Muscle of leg (tissue), 11 donors: Measurements from ENCODE around the gene LMNA. TPM values are rescaled to one million over a fixed set of nuclear protein-coding genes. Genes with fewer than 3 reads are reported as not detected.
A peak's percentile ranks its signal among the peaks of the same experiment; 100 is the strongest.

Source experiments
- DNase-seq: peaks from one replicate; pipeline ENCODE4 v3.0.0; 2013
- H3K27ac ChIP-seq: one replicate; pipeline ENCODE4 v1.5.1; 2013; ENCODE audit warnings: mild to moderate bottlenecking, low read length, control low read depth
- H3K27me3 ChIP-seq: one replicate; pipeline ENCODE4 v1.6.1; 2013; ENCODE audit warnings: low read length; ENCODE audit not compliant: control insufficient read depth, insufficient read depth
- H3K36me3 ChIP-seq: one replicate; pipeline ENCODE4 v1.6.1; 2013; ENCODE audit warnings: low read length; ENCODE audit not compliant: control insufficient read depth, insufficient read depth
- H3K4me1 ChIP-seq: one replicate; pipeline ENCODE4 v1.6.1; 2013; ENCODE audit warnings: low read length; ENCODE audit not compliant: control insufficient read depth, insufficient read depth
- H3K4me3 ChIP-seq: one replicate; pipeline ENCODE4 v1.5.1; 2013; ENCODE audit warnings: low read length, control low read depth
- H3K9me3 ChIP-seq: replicated peaks from 2 replicates; pipeline ENCODE4 v1.6.1; 2013; ENCODE audit warnings: low read depth, low read length; ENCODE audit not compliant: control insufficient read depth
- whole genome bisulfite sequencing: methylation state at CpG from one replicate; pipeline ENCODE4 v1.1.5; 2013; ENCODE audit warnings: missing lambda C conversion rate; ENCODE audit not compliant: insufficient coverage; 5-methylcytosine and 5-hydroxymethylcytosine counted together
- polyA plus RNA-seq, 8 donors: library from polyadenylated mRNA; unstranded; fragments of 120-200 nt; gene quantifications; one replicate each; pipeline versions ENCODE4 v1.2.1 to v1.2.3, GENCODE V29; 2013; ENCODE audit warnings: inconsistent platforms in 1 of 8, low replicate concordance in 1 of 8; ENCODE audit not compliant: insufficient read length in 8 of 8, insufficient read depth in 1 of 8
- total RNA-seq: library from RNA; stranded (reverse); fragments of 120-200 nt; gene quantifications from one replicate; pipeline ENCODE4 v1.2.4, GENCODE V29; 2013

LMNA gene
- total and polyA plus RNA-seq, 9 donors = 335 to 408 (median 371) TPM

DNA sequence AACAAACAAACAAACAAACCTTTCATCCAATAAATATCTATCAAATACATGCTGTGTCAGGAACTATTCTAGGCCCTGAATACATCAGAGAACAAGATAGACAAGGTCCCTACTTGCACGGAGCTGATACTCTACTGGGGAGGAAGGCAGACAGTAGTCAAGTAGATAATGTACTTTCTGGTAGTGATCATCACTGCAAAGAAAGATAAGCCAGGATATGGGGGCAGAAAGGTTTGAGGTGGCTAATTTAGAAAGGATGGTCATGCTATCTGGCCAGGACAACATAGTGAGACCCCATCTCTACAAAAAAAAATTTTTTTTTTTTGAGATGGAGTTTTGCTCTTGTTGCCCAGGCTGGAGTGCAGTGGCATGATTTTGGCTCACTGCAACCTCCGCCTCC lies 22.9 kb upstream of the LMNA start:
- no peaks in the 10 kb centered on the region for H3K9me3 ChIP-seq
- no peaks in the 10 kb centered on the region for H3K27me3 ChIP-seq
- H3K36me3 ChIP-seq = peaks cover 16% of the 10 kb centered on the region
- H3K27ac ChIP-seq = no peak overlapping the region
- DNase-seq = no peak
- H3K4me3 ChIP-seq = no peak overlapping the region
- H3K4me1 ChIP-seq = peaks cover 33% of the 10 kb centered on the region
- WGBS = 100% methylated on average over 1 of the region's 2 CpGs

DNA sequence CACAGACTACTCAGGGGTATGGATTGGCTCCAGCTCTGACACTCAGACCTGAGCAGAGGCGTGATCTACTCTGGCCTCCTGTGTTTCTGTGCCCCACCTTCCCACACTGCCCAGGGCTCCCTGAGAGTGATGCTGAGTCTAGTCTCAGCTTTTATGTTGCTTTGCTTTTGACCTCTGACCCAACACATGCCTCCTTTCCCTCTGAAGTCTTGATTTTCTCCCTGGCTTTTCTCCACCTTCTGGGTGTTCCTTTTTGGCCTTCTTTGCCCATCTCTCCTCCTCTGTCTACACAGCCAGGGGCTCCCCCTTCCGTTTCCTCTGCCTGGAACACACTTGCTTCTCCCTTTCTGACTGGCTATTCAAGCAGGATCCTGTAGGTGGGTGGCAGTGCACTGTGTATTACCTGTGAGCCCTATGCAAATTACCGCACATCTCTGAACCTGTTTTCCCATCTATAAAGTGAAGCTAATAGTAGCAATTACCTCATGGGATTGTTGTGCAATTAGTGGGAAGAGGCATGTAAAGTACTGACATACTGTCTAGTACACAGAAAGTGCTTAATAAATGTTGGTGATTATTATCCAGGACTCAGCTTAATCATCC lies 18.5 kb upstream of the LMNA start:
- Histone ChIP-seq H3K9me3 (no peaks in the 10 kb centered on the region), H3K27ac (peak overlapping the region; percentile 95), H3K4me3 (no peak overlapping the region), H3K4me1 (peaks cover 31% of the 10 kb centered on the region), H3K36me3 (peaks cover 20% of the 10 kb centered on the region), H3K27me3 (no peaks in the 10 kb centered on the region)
- 63% methylated on average over 1 of the region's 3 CpGs for WGBS
- no peak for DNase-seq

DNA sequence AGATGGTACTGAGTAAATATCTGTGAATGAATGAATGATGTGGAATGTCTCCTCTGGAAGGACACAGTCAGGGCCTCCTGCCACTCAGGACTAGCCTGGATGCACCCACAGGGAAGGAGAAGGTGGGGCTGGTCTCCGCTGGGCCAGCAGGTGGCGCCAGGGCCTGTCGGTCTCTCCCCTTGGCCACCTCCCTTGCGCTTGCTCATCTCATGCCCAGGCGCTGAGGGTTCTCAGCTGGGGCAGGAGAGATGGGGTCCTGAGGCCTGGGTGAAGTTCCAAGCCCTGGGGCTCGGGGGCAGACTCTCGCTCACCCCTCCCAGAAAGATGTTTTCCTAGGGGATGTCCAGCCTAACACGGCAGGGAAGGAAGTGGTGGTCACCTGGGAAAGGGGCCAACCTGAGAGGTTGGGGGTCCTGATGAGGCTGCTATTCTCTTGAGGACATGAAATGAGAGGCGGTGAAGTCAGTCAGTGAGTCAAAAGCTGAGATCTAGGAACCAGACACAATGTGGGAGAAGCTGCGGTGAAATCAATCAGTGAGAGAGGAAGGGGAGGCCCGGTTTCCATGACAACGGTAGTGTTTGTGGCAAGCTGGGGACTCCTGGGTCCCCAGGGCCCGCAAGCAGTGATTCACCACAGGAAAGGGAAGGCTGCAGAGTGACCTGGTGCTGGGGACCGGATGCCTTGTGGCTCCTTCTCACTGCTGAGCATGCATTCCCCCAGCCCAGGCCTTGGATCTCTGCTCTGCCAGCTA lies 17.7 kb upstream of the LMNA start:
- peaks cover 16% of the 10 kb centered on the region for H3K36me3 ChIP-seq
- H3K4me1 ChIP-seq = peaks cover 38% of the 10 kb centered on the region
- peak; percentile 93 for DNase-seq
- H3K4me3 ChIP-seq = no peak overlapping the region
- no peaks in the 10 kb centered on the region for H3K27me3 ChIP-seq
- WGBS = 18% methylated on average over 8 of the region's 14 CpGs
- no peaks in the 10 kb centered on the region for H3K9me3 ChIP-seq
- peak overlapping the region; percentile 95 for H3K27ac ChIP-seq

DNA sequence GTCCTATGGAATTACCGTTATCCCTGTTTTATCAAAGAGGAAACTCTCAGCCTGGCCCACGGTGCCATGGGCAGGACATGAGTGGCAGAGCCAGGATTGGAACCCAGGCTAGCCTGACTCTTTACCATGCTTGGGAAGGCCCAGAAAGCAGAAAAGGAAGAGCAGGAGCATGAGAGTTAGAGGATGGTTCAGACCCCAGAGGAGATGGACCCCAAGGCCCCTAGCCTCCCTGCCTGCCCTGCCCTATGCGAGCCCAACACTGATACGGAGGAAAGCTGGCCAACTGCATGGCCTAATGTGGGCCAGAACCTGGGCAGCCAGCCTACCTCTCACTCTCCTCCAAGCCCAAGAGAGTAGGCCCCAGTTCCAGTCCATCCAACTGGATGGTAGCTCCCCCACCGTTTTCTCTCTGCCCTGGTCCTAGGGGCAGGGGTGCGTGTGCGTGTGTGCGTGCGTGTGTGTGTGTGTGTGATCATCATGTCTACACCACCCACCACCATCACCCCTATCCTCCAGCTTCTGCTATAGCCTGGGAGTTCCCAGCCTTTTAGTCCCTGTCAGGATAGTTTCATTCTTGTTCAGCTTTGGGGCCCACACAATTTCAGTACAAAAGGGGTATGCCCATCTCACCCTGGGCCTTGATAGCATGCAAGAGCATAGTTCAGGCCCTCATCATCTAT lies 16.9 kb upstream of the LMNA start:
- WGBS = 86% methylated on average over 4 of the region's 9 CpGs
- peaks cover 46% of the 10 kb centered on the region for H3K4me1 ChIP-seq
- H3K4me3 ChIP-seq = no peak overlapping the region
- H3K36me3 ChIP-seq = peaks cover 16% of the 10 kb centered on the region
- no peaks in the 10 kb centered on the region for H3K9me3 ChIP-seq
- DNase-seq = no peak
- H3K27ac ChIP-seq = peak overlapping the region; percentile 95
- no peaks in the 10 kb centered on the region for H3K27me3 ChIP-seq

DNA sequence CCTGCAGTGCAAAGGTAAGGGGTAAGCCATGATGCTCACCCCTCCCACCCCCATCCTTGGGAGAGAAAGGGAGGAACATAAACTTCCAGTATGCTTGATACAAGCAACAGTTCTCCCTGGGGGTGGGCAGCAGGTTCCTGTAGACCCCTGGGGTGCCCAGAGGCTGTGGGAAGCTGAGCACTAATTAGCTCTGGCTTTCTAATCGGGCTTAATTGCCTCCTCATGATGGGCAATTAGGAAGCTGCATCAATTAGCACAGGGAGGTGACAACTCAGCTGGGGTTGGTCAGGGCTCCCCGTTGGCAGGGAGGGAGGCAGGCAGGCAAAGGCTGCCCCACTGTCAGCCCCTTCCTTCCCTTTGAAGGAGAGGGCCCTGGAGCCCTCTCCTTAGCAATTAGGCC lies 15.7 kb upstream of the LMNA start:
- Histone ChIP-seq H3K9me3 (no peaks in the 10 kb centered on the region), H3K4me1 (peaks cover 58% of the 10 kb centered on the region), H3K27ac (no peak overlapping the region), H3K4me3 (no peak overlapping the region), H3K27me3 (no peaks in the 10 kb centered on the region), H3K36me3 (peaks cover 10% of the 10 kb centered on the region)
- 43% methylated on average over 1 of the region's 2 CpGs for WGBS
- no peak for DNase-seq

DNA sequence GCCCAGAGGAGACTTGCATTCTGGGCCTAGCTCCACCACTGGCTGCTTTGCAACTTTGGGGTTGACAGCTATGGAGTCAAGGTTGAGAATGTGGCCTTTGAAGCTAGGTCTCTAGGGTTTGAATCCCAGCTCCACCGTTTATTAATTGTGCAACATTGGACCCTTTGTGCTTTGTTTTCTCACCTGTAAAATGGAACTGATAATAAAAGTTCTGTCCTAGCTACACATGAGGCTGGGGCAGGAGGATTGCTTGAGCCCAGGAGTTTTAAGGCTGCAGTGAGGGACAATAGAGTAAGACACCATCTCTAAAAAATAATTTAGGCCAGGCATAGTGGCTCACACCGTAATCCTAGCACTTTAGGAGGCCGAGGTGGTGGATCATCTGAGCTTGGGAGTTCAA lies 15.2 kb upstream of the LMNA start:
- Histone ChIP-seq H3K36me3 (peaks cover 5% of the 10 kb centered on the region), H3K27ac (no peak overlapping the region), H3K27me3 (no peaks in the 10 kb centered on the region), H3K4me1 (peaks cover 62% of the 10 kb centered on the region), H3K9me3 (no peaks in the 10 kb centered on the region), H3K4me3 (no peak overlapping the region)
- 92% methylated on average over 2 of the region's 3 CpGs for WGBS
- no peak for DNase-seq

DNA sequence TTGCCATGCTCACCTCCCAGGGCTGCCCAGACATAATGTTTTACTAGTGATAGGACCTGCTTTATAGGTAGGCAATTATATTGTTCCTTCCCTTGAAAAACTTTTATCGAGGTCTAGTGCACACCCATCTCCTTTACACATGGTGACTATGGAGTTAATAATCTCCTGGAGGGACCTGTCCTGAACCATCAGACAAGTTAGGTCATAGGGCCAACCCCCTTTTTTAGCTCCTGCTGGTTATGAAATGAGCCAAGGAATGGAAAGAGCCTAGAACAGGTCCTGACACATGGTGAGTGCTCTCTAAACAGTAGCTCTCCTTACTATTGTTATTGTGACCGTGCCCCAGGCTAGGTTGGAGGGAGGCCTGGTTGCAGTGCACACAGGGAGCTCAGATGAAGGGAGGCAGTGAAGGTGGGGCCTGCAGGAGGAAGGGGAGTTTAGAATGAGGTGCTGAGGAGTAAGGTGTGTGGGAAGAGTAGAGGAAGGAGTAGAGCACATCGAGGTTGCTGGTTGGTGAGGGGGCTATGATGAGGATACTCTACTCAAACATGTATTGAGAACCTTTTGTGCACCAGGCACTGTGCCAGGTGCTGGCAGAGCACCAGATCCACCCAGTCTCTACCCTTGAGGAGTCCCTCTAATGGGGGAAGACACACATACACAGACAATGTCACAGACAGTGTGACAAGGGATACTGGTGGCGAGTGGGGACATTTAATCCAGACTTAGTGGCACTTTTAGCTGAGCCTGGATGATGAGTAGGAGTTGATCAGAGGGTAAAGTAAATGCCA lies 14.1 kb upstream of the LMNA start:
- H3K4me1 ChIP-seq = peaks cover 74% of the 10 kb centered on the region
- WGBS = 76% methylated on average over 2 of the region's 4 CpGs
- no peak for DNase-seq

DNA sequence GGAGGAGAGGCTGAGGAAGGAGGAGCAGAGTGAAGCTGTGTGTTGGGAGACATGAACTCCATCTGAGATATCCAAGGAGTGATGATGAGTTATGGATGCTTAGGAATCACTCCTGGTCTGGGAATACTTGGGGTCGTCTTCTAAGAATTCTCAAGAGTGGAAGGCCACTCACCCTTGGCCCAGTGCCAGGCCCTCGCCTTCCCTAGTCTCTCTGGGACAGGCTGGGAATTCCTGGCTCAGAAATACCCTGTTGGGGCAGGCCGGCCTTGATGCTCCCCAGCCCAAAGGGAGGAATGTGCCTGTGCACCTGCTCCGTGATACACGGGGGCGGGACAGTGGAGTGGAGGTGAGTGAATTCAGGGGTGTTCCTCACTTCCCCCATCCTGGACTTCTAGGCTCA lies 12.6 kb upstream of the LMNA start:
- Histone ChIP-seq H3K27me3 (no peaks in the 10 kb centered on the region), H3K36me3 (peaks cover 5% of the 10 kb centered on the region), H3K9me3 (no peaks in the 10 kb centered on the region), H3K27ac (peak overlapping the region; percentile 97), H3K4me1 (peaks cover 74% of the 10 kb centered on the region), H3K4me3 (no peak overlapping the region)
- DNase-seq = no peak
- WGBS = 44% methylated on average over 3 of the region's 6 CpGs

More for the DNA sequence above, 14.1 kb upstream of the LMNA start:
- Histone ChIP-seq H3K27ac (no peak overlapping the region), H3K4me3 (no peak overlapping the region), H3K36me3 (peaks cover 5% of the 10 kb centered on the region), H3K9me3 (no peaks in the 10 kb centered on the region), H3K27me3 (no peaks in the 10 kb centered on the region)

DNA sequence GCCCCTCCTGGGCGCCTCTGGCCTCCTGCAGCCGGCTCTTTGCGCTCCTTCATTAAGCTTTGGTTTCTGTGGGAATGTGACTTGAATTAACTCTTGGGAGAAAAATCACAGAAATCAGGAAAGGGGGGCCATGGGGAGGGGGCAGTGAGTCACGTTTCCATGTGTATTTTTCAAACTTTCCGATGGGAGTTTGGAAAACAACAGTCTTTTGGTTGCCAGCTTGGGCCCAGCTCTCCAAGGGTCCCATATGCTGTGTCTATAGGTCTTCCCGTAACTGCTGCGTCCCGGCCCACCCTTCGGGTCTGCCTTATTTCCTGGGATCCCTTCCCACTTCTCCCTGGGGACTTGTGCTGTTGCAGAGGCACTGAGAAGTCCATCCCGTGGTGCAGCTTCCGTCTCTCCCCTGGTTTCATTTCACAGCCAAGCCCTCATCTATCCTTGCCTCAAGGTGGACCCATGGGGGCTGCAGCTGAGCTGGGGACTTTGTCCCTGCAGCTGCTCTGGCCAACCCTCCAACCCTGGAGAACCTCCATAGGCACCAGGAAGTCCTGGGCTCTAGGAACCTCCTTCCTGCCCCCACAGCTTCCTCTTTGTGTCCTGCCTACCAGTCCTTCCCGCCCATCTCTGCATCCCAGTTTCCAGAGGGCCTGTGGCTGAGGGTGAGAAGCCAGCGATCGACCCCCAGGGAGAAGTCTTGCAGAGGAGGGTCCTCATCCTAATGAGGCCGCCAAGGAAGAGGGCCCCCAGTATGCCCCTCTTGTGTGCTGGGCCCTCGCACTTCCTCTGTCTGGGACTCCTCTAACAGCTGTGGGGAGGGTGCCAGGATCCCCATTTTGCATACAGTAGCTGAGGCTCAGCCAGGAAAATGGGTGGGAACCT lies 11.6 kb upstream of the LMNA start:
- WGBS = 33% methylated on average over 6 of the region's 16 CpGs
- H3K27ac ChIP-seq = peak overlapping the region; percentile 97
- peaks cover 72% of the 10 kb centered on the region for H3K4me1 ChIP-seq
- no peak overlapping the region for H3K4me3 ChIP-seq
- peaks cover 2% of the 10 kb centered on the region for H3K36me3 ChIP-seq
- no peaks in the 10 kb centered on the region for H3K27me3 ChIP-seq
- DNase-seq = peak; percentile 85
- H3K9me3 ChIP-seq = no peaks in the 10 kb centered on the region
